HG03175 (cell line): ENCODE data around the gene GBX2.
"Not testable (repeated sequence)": the region's sequence is repeated elsewhere in the genome, so short reads cannot be mapped to it uniquely, and the experiment has no call there.

Source experiments
- ATAC-seq: cut with Tn5 transposase; IDR thresholded peaks from one replicate; pipeline ENCODE4 v1.9.1; 2021; ENCODE audit warnings: mild to moderate bottlenecking, moderate library complexity; ENCODE audit not compliant: unreplicated experiment

The GBX2 gene

GRCh38 chr2:236157815-236158498 is 10.2 kb downstream of the GBX2 start:
- ATAC-seq: no peak

- no peak for ATAC-seq
Measured at GRCh38 chr2:236157366-236157765, 10.8 kb downstream of the GBX2 start.

- ATAC-seq: no peak
Measured at GRCh38 chr2:236156860-236157194, 11.4 kb downstream of the GBX2 start.

- no peak for ATAC-seq
Measured at GRCh38 chr2:236156095-236156859, 11.9 kb downstream of the GBX2 start.

DNA sequence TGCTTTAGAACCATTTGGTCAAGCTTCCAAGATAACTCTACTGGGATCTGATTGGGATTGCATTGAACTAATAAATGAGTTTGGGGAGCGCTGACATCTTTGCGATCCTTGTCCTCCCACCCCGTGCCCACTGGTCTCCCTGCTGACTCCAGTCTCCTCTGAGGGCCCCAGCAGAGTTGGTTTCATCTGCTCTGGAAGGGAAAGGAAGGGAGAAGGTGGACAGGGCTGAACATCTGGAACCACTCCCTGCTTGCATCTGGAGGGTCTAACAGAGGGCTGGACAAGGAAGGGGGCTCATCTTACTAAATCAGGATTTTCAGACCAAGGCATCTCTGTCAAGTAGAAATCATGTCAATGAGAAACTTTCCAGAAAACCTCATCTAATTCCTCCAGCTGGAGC is 12.8 kb downstream of the GBX2 start:
- no peak for ATAC-seq

DNA sequence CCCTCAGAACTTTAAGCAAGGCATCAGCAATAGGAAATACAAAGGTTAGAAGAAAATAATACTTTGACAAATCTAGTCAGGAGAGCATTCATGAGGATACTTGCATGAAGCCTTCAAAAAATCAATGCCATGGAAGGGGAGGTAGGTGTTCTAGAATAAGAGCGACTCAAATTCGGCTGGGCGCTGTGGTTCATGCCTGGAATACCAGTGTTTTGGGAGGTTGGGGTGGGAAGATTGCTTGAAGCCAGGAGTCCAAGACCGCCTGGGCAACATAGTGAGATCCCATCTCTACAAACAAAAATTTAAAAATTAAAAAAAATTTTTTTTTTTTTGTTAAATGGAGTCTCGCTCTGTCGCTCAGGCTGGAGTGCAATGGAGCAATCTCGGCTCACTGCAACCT is 21.8 kb downstream of the GBX2 start:
- no peak for ATAC-seq

DNA sequence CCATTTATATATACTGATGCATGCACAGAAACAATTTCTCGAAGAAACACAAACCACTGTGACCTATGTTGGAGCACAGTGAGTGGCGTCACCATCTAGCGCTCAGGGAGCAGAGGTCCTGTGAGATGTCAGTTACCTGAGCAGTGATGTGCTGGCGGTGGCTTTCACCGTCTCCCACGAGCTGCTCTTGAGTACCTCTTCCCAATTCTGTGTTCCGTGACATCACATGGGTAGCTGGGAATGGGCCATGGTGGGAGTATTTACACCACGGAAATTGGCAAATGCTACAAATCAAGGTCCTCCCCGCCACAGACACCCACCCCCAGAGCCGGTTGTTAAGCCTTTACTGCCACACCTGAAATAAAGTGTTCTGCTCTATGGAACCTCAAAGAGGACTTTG is 24.4 kb downstream of the GBX2 start:
- ATAC-seq: no peak

- not testable (repeated sequence) for ATAC-seq
Measured at GRCh38 chr2:236141616-236142015, 26.6 kb downstream of the GBX2 start.

DNA sequence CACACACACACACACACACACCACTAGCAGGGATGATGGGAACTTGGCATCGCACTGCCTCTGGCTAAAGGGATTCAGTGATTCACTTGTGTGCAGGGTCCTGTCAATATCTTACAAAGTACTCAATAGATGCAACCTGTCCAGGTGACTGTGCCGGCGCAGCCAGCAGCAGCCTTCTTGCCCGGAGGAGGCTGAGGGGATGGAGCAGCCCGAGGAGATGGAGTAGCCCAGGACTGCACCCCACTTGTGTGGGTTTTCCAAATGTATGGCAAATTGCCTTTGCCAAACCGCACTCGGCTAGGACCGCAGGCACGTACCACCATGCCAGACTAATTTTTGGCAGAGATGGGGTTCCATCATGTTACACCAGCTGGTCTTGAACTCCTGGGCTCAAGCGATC is 31.1 kb downstream of the GBX2 start:
- ATAC-seq: no peak

DNA sequence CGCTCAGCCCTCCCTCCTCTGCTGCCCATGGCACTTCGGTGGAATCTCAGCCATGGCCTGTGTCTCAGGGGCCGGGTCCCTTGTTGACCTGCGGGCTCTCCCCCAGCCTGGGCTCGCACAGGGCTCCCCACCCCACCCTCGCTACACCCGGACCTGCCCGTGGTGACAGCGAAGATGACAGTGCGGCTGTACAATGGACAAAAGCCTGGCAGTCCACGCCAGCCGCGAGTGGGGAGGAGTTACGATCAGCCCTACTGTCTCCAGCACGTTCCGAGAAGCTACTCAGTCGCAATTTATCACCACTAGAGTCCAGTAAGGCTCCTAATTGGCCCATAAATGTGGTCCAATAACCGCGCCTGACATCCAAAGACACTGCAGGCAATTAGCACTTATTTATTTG is 31.6 kb downstream of the GBX2 start:
- ATAC-seq: no peak

DNA sequence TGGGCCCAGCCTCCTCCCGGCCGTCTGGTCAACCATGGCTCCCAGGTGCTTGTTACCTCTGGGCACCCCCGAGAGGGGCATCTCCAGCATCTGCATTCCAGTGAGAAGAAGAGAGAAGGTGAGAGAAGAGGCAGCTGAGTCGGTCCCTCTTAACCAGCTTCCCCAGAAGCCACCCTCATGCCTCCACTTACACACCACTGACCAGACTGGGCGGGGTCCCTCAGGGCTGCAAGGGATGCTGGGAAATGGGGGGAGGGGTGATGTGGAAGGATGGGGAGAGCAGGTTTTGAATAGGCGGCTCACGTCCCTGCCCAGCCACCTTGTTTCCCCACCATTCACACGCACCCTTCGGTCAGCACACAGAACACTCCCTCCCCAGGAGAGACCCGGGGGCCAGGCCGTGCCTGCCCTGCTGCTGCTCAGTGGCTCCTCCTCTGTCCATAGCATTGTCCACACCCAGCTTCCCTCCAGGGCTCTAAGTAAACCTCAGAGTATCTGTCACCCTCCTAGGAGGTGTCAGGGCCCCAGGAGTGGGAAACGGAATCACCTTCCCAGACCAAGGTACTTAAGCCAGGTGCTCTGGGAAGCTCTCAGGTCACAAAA is 34.7 kb downstream of the GBX2 start:
- no peak for ATAC-seq

DNA sequence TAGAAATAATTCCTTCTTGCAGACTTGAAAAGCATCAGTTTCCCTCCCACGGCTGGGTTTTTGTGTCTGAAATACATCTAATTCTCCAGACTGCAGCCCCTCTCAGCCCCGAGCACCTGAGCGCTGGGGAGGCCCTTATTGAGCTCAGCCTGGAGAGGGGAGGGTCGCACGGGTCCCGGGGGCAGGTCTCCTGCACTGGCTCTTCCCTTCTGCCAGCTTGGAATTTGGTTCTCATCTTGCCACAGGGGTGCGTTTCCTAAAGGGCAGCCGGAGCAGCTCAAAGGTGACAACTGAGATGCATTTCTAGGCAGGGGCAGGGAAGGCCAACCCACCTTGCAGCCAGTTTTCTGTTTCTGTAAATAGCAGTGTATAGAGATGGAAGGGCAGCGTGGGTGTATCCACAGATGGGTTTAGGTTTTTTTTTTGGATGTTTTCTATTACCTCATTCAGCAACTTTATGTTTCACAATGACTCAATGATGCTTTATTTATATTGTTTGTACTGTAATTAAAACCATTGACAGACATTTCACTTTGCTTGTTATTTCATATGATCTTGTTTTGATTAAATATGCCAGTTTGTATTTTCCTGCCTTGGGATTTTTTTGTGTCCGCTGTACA is 37.0 kb downstream of the GBX2 start:
- ATAC-seq: no peak

- no peak for ATAC-seq
Measured at GRCh38 chr2:236130349-236130998, 37.7 kb downstream of the GBX2 start.

GRCh38 chr2:236129935-236130334 is 38.3 kb downstream of the GBX2 start:
- ATAC-seq: no peak

DNA sequence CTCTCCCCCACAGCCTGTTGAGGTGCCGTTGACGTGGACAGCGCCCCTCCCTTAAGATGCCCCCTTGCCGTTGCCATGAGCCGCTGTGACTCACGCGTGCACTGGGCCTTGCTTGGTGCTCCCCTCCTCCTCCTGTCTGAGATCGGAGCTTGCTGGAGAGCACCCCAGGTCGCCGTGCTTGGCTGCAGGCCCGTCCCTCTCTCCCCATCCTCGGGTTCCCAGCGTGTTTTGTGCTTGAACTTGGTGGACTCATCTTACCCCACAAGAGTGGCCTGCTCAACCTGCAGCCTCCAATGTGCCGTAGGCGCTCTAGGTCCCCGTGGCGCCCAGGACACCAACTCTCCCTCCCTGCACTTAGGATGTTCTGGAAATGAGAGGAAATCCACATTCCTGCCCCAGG is 39.9 kb downstream of the GBX2 start:
- no peak for ATAC-seq

DNA sequence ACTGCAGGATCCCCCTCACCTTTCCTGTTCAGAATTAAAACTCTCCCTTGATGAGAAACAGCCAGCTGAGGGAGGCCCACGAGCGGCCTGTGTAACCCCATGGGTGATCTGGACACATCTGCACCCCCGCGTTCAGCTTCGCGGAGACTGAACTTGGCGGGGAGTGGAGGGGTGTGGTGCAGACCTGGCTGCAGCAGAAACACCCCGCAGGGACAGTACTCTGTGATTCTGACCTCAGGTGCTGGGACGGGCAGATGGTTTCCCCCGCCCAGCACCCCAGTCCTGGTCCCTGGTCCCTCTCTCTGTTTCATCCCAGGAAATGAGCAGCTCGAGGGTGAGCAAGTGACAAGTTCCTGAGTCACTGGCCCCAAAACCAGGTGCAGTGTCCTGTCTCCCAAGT is 41.2 kb downstream of the GBX2 start:
- no peak for ATAC-seq

GRCh38 chr2:236125541-236125940 is 42.6 kb downstream of the GBX2 start:
- ATAC-seq: no peak

- no peak for ATAC-seq
Measured at GRCh38 chr2:236124182-236124893, 43.8 kb downstream of the GBX2 start.

DNA sequence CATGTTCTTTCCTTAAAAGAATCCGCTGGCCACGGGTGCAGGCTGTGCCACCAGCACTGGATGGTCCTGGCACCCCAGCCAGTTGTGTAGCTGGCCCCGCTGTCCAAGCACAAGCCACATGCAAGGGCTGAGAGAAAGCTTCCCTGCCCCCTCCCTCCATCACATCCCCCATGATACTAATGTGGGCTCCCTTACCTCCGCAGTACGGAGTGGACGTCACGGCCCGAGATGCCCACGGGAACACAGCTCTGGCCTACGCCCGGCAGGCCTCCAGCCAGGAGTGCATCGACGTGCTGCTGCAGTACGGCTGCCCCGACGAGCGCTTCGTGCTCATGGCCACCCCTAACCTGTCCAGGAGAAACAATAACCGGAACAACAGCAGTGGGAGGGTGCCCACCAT is 44.5 kb downstream of the GBX2 start:
- ATAC-seq: no peak

DNA sequence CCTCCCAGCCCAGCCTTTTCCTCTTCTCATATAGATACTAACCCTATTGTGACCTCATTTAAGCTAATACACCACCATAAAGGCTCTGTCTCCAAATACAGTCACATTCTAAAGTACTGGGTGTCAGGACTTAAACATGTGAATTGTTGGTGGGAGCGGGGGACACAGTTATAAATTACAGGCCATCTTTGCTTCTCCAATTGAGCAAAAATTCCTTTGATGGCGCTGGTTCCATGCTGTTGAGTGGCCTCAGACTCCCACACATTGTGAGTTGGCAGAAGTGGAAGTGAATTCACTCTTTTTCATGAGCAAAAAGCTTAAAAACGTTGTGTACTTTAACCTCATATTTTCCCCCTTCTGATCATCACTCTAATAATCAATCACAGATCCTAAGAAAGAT is 46.0 kb downstream of the GBX2 start:
- ATAC-seq: no peak

GRCh38 chr2:236121546-236121945 is 46.6 kb downstream of the GBX2 start:
- no peak for ATAC-seq
